ENCODE data around the gene GLIS2.

GLIS2 gene

DNA sequence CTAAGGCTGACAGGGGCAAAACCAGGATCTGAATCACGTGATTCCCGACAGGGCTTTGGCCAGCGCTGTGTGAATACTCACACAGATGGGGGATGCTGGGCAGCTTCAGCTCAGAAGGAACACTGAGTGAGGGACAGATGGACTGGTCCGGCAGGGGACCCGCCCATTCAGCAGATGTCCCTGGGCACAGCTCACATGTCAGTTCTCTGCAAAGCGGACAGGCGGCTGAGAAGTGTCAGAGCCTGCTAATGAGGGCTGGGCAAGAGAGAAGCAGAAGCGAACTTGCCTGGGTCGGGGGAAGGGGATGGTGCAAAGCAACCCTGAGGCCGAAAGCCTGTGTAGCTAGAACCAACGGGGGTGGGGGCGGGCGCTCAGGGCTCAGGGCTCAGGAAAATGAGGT is 11.9 kb upstream of the GLIS2 start:
- no peak overlapping the region for H3K27ac ChIP-seq (replicated peaks)

DNA sequence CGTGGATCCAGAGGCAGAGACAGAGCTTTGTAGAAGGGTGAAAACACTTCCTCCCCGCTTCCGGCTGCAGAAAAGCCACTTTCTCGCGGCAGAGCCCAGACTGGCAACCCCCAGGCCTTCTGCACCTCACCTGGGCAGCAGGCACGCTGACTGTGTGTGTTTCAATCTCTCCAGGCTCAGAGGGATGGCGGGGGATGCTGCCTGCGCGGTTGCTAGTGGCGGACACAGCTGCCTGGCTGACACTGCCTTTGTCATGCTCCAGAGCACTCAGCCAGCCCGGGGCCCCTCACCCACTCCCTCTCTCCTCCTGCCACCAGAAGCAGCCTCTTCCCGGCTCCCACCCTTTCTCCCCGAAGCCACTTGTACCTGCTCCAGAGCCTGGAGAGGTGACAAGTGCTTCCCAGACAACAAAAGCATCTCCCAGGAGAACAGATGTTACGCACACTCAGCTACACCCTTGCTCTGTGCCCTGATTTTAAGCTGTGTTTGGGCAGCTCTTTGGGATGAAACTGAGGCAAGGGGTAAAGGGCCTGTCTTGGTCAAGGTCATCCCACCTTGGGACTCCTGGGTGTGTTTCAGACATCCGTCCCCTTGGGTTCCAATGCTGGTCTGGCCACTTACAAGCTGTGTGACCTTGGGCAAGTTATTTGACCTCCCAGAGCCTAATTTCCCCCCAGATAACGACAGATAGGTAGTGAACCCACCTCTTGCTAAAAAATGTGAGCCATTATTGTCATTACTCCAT is 9.2 kb upstream of the GLIS2 start:
- Histone ChIP-seq H3K27ac (replicated peaks) (peak overlapping the region; percentile 61), H3K4me3 (replicated peaks; ENCODE audit: insufficient read depth, low read length) (peak overlapping the region; percentile 44), H3K27me3 (ENCODE audit: insufficient read depth, poor library complexity, severe bottlenecking) (no peaks in the 10 kb centered on the region)
- DNase-seq (ENCODE audit: low read depth in 1 of 2, low spot score in 1 of 2), result no peak
- TF ChIP-seq SPI1 (IDR thresholded peaks at IDR 0.05; ENCODE audit: borderline replicate concordance, low read depth), result peak; percentile 35; the same call in 1 of the 2 replicates
- TF ChIP-seq, protein P1, sequence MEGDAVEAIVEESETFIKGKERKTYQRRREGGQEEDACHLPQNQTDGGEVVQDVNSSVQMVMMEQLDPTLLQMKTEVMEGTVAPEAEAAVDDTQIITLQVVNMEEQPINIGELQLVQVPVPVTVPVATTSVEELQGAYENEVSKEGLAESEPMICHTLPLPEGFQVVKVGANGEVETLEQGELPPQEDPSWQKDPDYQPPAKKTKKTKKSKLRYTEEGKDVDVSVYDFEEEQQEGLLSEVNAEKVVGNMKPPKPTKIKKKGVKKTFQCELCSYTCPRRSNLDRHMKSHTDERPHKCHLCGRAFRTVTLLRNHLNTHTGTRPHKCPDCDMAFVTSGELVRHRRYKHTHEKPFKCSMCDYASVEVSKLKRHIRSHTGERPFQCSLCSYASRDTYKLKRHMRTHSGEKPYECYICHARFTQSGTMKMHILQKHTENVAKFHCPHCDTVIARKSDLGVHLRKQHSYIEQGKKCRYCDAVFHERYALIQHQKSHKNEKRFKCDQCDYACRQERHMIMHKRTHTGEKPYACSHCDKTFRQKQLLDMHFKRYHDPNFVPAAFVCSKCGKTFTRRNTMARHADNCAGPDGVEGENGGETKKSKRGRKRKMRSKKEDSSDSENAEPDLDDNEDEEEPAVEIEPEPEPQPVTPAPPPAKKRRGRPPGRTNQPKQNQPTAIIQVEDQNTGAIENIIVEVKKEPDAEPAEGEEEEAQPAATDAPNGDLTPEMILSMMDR (IDR thresholded peaks at IDR 0.05; ENCODE audit: insufficient read depth, low read length), result no peak

More for the DNA sequence above, 11.9 kb upstream of the GLIS2 start:
- TF ChIP-seq SPI1 (IDR thresholded peaks at IDR 0.05; ENCODE audit: borderline replicate concordance, low read depth), result no peak
- TF ChIP-seq POLR2AphosphoS5 (IDR thresholded peaks at IDR 0.05; ENCODE audit: low read depth), result no peak
- no peak for TF ChIP-seq GABPA (IDR thresholded peaks at IDR 0.05; ENCODE audit: low read depth)
- TF ChIP-seq, protein P1 (IDR thresholded peaks at IDR 0.05; ENCODE audit: insufficient read depth, low read length), result no peak
- TF ChIP-seq, protein P2, sequence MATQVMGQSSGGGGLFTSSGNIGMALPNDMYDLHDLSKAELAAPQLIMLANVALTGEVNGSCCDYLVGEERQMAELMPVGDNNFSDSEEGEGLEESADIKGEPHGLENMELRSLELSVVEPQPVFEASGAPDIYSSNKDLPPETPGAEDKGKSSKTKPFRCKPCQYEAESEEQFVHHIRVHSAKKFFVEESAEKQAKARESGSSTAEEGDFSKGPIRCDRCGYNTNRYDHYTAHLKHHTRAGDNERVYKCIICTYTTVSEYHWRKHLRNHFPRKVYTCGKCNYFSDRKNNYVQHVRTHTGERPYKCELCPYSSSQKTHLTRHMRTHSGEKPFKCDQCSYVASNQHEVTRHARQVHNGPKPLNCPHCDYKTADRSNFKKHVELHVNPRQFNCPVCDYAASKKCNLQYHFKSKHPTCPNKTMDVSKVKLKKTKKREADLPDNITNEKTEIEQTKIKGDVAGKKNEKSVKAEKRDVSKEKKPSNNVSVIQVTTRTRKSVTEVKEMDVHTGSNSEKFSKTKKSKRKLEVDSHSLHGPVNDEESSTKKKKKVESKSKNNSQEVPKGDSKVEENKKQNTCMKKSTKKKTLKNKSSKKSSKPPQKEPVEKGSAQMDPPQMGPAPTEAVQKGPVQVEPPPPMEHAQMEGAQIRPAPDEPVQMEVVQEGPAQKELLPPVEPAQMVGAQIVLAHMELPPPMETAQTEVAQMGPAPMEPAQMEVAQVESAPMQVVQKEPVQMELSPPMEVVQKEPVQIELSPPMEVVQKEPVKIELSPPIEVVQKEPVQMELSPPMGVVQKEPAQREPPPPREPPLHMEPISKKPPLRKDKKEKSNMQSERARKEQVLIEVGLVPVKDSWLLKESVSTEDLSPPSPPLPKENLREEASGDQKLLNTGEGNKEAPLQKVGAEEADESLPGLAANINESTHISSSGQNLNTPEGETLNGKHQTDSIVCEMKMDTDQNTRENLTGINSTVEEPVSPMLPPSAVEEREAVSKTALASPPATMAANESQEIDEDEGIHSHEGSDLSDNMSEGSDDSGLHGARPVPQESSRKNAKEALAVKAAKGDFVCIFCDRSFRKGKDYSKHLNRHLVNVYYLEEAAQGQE (IDR thresholded peaks at IDR 0.05; ENCODE audit: insufficient replicate concordance, low read depth), result no peak
- no peak for DNase-seq (ENCODE audit: low read depth in 1 of 2, low spot score in 1 of 2)
- no peak overlapping the region for H3K4me3 ChIP-seq (replicated peaks; ENCODE audit: insufficient read depth, low read length)
- H3K27me3 ChIP-seq (ENCODE audit: insufficient read depth, poor library complexity, severe bottlenecking), result no peaks in the 10 kb centered on the region

DNA sequence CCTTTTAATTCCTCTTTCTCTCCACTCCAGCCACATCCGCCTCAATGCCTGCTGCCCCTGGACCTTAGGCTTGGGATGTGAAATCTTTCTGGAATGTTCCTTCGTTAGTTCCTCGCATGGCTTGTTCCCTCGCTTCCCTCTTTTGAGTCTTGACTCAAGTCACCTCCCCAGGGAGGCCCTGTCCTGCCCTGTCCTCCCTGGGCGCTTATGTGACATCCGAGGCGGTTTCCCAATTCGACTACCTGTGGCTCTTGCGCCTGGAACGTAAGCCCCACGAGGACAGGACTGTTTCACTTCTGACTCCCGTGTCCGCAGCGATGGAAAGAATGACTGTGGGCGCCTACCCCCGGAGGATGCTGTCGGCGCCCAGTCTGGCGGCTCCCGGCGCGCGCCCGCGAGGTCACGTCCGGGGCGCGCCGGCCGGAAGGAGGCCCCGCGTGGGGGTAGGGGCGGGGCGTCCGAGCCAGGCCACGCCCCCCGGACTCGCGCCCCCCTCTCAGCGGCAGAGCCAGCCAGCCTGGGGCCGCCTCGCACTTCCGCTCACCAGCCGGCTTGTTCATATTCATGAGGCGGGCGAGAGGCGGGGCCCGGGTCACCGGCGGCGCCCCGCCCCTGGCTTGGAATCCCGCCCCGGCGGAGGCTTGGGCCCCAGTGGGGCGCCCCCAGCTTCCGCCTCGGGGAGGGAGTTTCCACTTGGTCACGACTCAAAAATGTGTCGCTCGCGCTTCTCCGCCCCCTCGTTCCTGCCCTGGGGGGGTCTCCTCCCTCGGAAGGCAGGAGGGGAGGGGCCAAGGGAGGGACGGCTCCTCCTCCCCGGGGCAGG is 8.4 kb upstream of the GLIS2 start:
- peak overlapping the region; percentile 75 for H3K27ac ChIP-seq (replicated peaks)
- H3K4me3 ChIP-seq (replicated peaks; ENCODE audit: insufficient read depth, low read length), result peak overlapping the region; percentile 44
- DNase-seq (ENCODE audit: low read depth in 1 of 2, low spot score in 1 of 2), result peak; percentile 93 to 94
- H3K27me3 ChIP-seq (ENCODE audit: insufficient read depth, poor library complexity, severe bottlenecking), result no peaks in the 10 kb centered on the region
- TF ChIP-seq, protein P1 (IDR thresholded peaks at IDR 0.05; ENCODE audit: insufficient read depth, low read length), result no peak
- TF ChIP-seq, protein P2 (IDR thresholded peaks at IDR 0.05; ENCODE audit: insufficient replicate concordance, low read depth), result no peak
- TF ChIP-seq SPI1 (IDR thresholded peaks at IDR 0.05; ENCODE audit: borderline replicate concordance, low read depth) (peak; percentile 83), GABPA (IDR thresholded peaks at IDR 0.05; ENCODE audit: low read depth) (no peak), POLR2AphosphoS5 (IDR thresholded peaks at IDR 0.05; ENCODE audit: low read depth) (peak; percentile 69)

Measured in HL-60 (cell line).